Astrocyte of the spinal cord (primary cell): Measurements from ENCODE around the gene KDM4D.

Experiments
- DNase-seq: peaks from one replicate; pipeline ENCODE4 v3.0.0; 2011; ENCODE audit warnings: low read depth, low spot score
- H3K4me3 ChIP-seq: 2 replicates; pipeline ENCODE4 v1.5.1; 2011; ENCODE audit warnings: low read depth, mild to moderate bottlenecking, low read length, moderate library complexity
- in situ Hi-C: cut with HindIII; loops from 2 replicates; pipeline ENCODE4 v1.10.0; 2017; ENCODE audit warnings: low sequenced_read_pairs
- TF ChIP-seq, protein P1 (sequence below): IDR thresholded peaks from 2 replicates; pipeline ENCODE4 v1.5.1; 2012; ENCODE audit warnings: low read depth, mild to moderate bottlenecking, low read length, inconsistent platforms

Gene KDM4D

DNA sequence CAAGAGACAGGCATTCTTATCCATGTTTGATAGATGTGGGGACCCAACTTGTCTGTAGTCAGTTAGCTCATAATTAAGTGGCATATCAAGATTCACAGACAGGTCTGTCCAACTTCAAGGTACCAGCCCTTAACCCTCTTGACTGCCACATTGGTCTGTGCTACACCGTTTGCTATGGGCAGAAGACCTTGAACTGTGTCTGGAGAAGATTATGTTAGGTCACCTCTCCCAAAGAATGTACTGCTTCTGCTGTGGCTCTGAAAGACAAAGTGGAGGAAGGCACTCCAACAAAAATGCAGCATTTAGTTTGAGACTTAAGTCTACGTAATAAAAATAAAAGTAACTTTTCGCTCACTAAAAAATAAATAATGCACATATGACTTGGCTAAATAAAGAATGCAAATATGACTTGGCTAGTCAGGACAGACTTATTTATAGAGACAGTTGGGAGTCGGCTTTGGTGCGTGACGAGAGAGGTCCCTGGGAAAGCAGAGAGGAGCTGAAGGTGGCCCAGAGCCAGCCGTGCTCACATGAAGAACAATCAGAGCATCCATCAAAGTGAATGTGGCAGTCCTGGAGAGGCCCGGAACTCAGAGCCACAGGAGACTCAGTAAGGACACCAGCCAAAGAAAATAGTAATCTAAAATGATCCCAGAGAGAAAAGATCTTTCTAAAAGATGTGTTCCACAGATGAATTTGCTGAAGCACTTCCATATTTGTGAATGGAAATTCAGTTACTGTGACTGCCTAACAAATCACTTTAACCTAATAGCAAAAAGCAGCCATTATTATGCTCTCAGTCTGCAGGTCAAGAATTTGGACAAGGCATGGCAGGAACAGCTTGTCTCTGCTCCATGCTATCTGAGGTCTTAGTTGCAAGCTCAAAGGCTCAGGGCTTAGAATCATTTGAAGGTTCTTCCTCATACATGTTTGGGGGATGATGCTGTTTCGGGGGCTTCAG, 35.1 kb upstream of the KDM4D start:
- H3K4me3 ChIP-seq: no peak overlapping the region
- DNase-seq: peak; percentile 97
- TF ChIP-seq, protein P1, sequence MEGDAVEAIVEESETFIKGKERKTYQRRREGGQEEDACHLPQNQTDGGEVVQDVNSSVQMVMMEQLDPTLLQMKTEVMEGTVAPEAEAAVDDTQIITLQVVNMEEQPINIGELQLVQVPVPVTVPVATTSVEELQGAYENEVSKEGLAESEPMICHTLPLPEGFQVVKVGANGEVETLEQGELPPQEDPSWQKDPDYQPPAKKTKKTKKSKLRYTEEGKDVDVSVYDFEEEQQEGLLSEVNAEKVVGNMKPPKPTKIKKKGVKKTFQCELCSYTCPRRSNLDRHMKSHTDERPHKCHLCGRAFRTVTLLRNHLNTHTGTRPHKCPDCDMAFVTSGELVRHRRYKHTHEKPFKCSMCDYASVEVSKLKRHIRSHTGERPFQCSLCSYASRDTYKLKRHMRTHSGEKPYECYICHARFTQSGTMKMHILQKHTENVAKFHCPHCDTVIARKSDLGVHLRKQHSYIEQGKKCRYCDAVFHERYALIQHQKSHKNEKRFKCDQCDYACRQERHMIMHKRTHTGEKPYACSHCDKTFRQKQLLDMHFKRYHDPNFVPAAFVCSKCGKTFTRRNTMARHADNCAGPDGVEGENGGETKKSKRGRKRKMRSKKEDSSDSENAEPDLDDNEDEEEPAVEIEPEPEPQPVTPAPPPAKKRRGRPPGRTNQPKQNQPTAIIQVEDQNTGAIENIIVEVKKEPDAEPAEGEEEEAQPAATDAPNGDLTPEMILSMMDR: no peak
- in situ Hi-C loops: no loop called here

DNA sequence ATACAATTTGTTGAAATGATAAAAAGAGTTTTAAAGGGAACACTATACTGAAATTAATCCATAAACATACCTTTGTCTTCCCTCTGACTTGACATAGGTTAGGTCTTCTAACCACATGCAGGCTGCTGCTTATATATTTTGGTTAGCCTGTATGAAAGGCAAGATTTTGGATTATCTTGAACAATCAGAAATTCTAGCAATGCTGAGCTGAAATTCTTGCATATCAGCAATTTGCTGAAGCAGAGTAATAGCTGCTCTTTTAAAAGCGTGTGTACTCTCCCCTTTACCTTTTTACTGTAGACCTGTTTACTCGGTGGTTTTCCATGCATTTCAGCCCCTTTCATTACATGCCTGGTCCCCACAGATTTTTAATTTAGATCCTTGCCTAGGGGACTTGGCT, 34.2 kb upstream of the KDM4D start:
- TF ChIP-seq, protein P1: no peak
- in situ Hi-C loops: no loop called here
- H3K4me3 ChIP-seq: no peak overlapping the region
- no peak for DNase-seq

DNA sequence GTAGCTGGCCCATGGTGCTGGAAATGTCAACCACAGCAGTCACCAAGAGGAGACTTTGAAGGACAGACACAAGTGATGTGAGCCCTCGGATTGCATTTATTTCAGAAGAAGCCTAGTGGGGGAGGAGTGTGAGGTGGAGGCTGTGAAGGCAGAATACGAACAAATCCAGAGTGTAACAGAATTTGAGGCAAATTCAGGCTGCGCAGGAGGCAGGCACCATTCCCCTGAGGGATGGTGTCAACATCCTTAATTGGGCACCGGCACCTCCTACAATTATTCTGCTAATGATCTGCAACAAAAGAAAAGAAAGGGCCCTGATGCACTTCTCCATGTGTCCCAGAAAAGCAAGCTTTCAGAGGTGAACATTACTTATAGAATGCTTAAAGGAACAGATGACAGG, 32.4 kb upstream of the KDM4D start:
- in situ Hi-C loops: no loop called here
- H3K4me3 ChIP-seq: no peak overlapping the region
- TF ChIP-seq, protein P1: no peak
- no peak for DNase-seq

DNA sequence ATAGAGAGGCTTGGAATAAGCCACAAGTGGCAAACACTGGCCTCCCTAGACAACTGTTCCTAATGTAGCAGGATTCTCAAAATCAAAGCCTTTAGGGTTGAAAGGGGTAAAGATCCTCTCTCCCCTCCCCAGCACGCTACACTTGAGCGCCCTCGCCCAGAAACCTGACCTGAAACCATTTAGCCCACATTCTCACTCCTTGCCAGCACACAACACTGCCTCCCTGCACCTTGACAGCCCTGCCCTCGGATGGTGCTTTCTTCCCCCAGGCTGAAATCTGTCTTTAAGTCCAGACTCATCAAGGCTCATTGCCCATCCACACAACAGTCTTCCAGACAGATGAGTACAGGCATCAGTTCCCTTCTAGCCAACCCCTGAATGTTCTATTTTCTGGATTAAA, 26.7 kb upstream of the KDM4D start:
- no peak overlapping the region for H3K4me3 ChIP-seq
- DNase-seq: no peak
- TF ChIP-seq, protein P1: no peak
- in situ Hi-C loops: no loop called here

DNA sequence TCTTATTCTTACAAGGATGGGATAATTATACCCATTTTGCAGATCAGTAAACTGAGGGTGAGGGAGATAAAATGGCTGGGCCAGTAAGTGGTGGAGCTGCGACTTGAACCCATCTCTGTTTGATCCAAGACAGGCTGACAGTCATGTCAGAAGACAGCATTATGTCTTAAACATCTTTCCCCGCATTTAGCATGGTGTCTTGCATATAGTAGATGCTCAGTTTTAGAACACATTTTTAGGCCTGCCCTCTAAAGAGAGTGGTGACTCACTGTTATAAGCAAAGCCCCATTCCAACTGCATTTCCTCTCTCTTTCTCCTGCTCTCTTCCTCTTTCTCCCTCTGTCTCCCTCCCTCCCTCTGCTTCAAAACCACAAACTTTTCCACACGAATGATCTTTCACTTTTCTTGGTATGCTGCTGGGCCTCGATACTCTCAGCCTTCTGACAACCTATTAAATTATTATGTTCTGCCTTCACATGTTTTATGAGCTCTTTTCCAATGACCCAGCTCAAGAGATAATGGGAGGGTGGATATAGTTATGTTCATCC, 25.4 kb upstream of the KDM4D start:
- peak; percentile 87 for DNase-seq
- TF ChIP-seq, protein P1: no peak
- in situ Hi-C loops: no loop called here

DNA sequence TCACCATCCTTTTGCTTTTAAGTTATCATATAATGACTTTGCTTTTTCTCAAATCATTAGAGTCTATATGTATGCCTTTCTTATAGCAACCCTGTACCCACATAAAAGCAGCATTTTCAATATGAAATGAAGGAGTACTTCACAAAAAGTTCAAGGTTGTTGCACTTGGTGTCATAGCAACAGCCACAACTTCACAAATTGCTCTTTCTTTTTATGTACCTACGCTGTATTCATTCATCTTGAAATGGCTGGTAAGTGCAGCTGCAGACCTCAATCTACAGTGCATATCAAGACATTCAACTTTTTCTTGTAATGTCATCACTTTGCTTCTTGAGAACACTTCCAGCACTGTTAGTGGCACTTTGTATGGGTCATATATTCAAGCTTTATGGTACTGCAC, 18.8 kb upstream of the KDM4D start:
- in situ Hi-C loops: no loop called here
- no peak overlapping the region for H3K4me3 ChIP-seq
- no peak for DNase-seq
- TF ChIP-seq, protein P1: no peak

More for the DNA sequence above, 25.4 kb upstream of the KDM4D start:
- no peak overlapping the region for H3K4me3 ChIP-seq
